Right cardiac atrium (tissue), 5 donors: Measurements from ENCODE around the gene NR3C2. TPM values are rescaled to one million over a fixed set of nuclear protein-coding genes. Genes with fewer than 3 reads are reported as not detected.

ENCODE experiments used
- ATAC-seq, 2 donors: fragments of 200-7000 bp; cut with Tn5 transposase; one replicate each; pipeline versions ENCODE4 v1.8.0 to v1.9.1; 2020; ENCODE audit warnings: moderate library complexity in 2 of 2, mild to moderate bottlenecking in 1 of 2
- DNase-seq, 3 donors: peaks; one replicate each; pipeline ENCODE4 v3.0.0-alpha.2; 2020
- H3K27ac ChIP-seq: one replicate; pipeline ENCODE4 v1.5.1; 2013; ENCODE audit warnings: mild to moderate bottlenecking, low read length, control low read depth, moderate library complexity
- H3K27me3 ChIP-seq: one replicate; pipeline ENCODE4 v1.6.1; 2013; ENCODE audit not compliant: control insufficient read depth, insufficient read depth
- H3K4me1 ChIP-seq: one replicate; pipeline ENCODE4 v1.6.1; 2013; ENCODE audit warnings: low read length; ENCODE audit not compliant: control insufficient read depth, insufficient read depth
- H3K4me3 ChIP-seq: one replicate; pipeline ENCODE4 v1.5.1; 2013; ENCODE audit warnings: low read length, control low read depth
- H3K9me3 ChIP-seq: one replicate; pipeline ENCODE4 v1.6.1; 2013; ENCODE audit warnings: low read length; ENCODE audit not compliant: control insufficient read depth
- WGBS: extraction: QIAGEN DNeasy Blood & Tissue Kit; methylation state at CpG from one replicate; pipeline ENCODE4 v1.1.7; 2013; 5-methylcytosine and 5-hydroxymethylcytosine counted together
- intact Hi-C, 4 donors: fragments of 100-400 bp; cut with DNase I; formaldehyde crosslinking; loops; one replicate each; pipeline versions ENCODE4 v1.11.0 to v1.14.0; 2022 to 2023
- polyA plus RNA-seq: library from polyadenylated mRNA; stranded (reverse); fragments of 200-250 nt; gene quantifications from one replicate; pipeline ENCODE4 v1.2.3, GENCODE V29; 2013
- total RNA-seq, 4 donors: library from RNA; stranded (reverse); fragmentation: NEBNext Ultra II Directional; extraction: Animal tissue kit (Norgen Biotek cat#: 25700); gene quantifications; one replicate each; pipeline ENCODE4 v1.2.1, GENCODE V29; 2021
- donor health status: healthy with polysubstance abuse.
- donor health status: DM: no; HTN: yes; CAD: no.
- donor health status: DM: no; HTN: no; CAD: no.
- donor health status: DM: no; HTN: yes; CAD: no; lungs with severe emphysema.
- donor health status: DM: yes; HTN: yes; CAD: no.

NR3C2 gene
- total and polyA plus RNA-seq, 5 donors: 5.9 to 27.9 (median 24.3) TPM

- WGBS: 96% methylated on average over 5 of the region's 5 CpGs
- no peak overlapping the region for H3K27ac ChIP-seq
- H3K4me1 ChIP-seq: peaks cover 3% of the 10 kb centered on the region
- intact Hi-C loops: no loop called here
- H3K4me3 ChIP-seq: no peak overlapping the region
- ATAC-seq (no peak), DNase-seq (no peak)
- no peaks in the 10 kb centered on the region for H3K27me3 ChIP-seq
- no peaks in the 10 kb centered on the region for H3K9me3 ChIP-seq
Observed at GRCh38 chr4:148265627-148266026, 176.6 kb downstream of the NR3C2 start.

GRCh38 chr4:148263802-148264201 lies 178.4 kb downstream of the NR3C2 start:
- WGBS: 89% methylated on average over 2 of the region's 2 CpGs
- ATAC-seq: no peak
- Histone ChIP-seq H3K4me3 (no peak overlapping the region), H3K27me3 (no peaks in the 10 kb centered on the region), H3K9me3 (no peaks in the 10 kb centered on the region), H3K27ac (no peak overlapping the region), H3K4me1 (peaks cover 3% of the 10 kb centered on the region)
- no peak for DNase-seq
- intact Hi-C loops: no loop called here

GRCh38 chr4:148263127-148263526 lies 179.1 kb downstream of the NR3C2 start:
- intact Hi-C loops: no loop called here
- no peaks in the 10 kb centered on the region for H3K9me3 ChIP-seq
- no peak overlapping the region for H3K4me3 ChIP-seq
- no peak overlapping the region for H3K27ac ChIP-seq
- no peaks in the 10 kb centered on the region for H3K27me3 ChIP-seq
- WGBS: 94% methylated on average over 4 of the region's 4 CpGs
- H3K4me1 ChIP-seq: peaks cover 3% of the 10 kb centered on the region
- ATAC-seq (no peak), DNase-seq (no peak)

GRCh38 chr4:148261848-148262247 lies 180.4 kb downstream of the NR3C2 start:
- Histone ChIP-seq H3K27me3 (no peaks in the 10 kb centered on the region), H3K4me1 (peaks cover 3% of the 10 kb centered on the region), H3K27ac (no peak overlapping the region), H3K4me3 (no peak overlapping the region), H3K9me3 (no peaks in the 10 kb centered on the region)
- 94% methylated on average over 4 of the region's 4 CpGs for WGBS
- intact Hi-C loops: no loop called here
- ATAC-seq (no peak), DNase-seq (no peak)

GRCh38 chr4:148259841-148260240 lies 182.4 kb downstream of the NR3C2 start:
- Histone ChIP-seq H3K27ac (no peak overlapping the region), H3K27me3 (no peaks in the 10 kb centered on the region)
- intact Hi-C loops: no loop called here

GRCh38 chr4:148258535-148258934 lies 183.7 kb downstream of the NR3C2 start:
- Histone ChIP-seq H3K4me1 (peaks cover 9% of the 10 kb centered on the region), H3K4me3 (no peak overlapping the region), H3K27ac (no peak overlapping the region), H3K27me3 (no peaks in the 10 kb centered on the region), H3K9me3 (no peaks in the 10 kb centered on the region)
- ATAC-seq (no peak), DNase-seq (no peak)
- intact Hi-C loops: no loop called here
- 91% methylated on average over 7 of the region's 7 CpGs for WGBS

More at GRCh38 chr4:148259841-148260240, 182.4 kb downstream of the NR3C2 start:
- WGBS: 95% methylated on average over 3 of the region's 3 CpGs
- DNase-seq: no peak
- Histone ChIP-seq H3K4me1 (peaks cover 4% of the 10 kb centered on the region), H3K4me3 (no peak overlapping the region), H3K9me3 (no peaks in the 10 kb centered on the region)
- ATAC-seq: no peak

- DNase-seq (no peak), ATAC-seq (no peak)
- intact Hi-C loops: no loop called here
- Histone ChIP-seq H3K27ac (no peak overlapping the region), H3K27me3 (no peaks in the 10 kb centered on the region), H3K9me3 (no peaks in the 10 kb centered on the region), H3K4me1 (peaks cover 10% of the 10 kb centered on the region), H3K4me3 (no peak overlapping the region)
- 69% methylated on average over 1 of the region's 1 CpG for WGBS
Observed at GRCh38 chr4:148255344-148255720, 186.9 kb downstream of the NR3C2 start.

GRCh38 chr4:148254621-148255343 lies 187.4 kb downstream of the NR3C2 start:
- ATAC-seq: no peak
- WGBS: 95% methylated on average over 1 of the region's 1 CpG
- intact Hi-C loops: no loop called here
- no peak for DNase-seq
- H3K4me1 ChIP-seq: peaks cover 10% of the 10 kb centered on the region
- no peak overlapping the region for H3K4me3 ChIP-seq
- no peaks in the 10 kb centered on the region for H3K27me3 ChIP-seq
- H3K9me3 ChIP-seq: no peaks in the 10 kb centered on the region
- H3K27ac ChIP-seq: no peak overlapping the region

- Histone ChIP-seq H3K27me3 (no peaks in the 10 kb centered on the region), H3K4me3 (no peak overlapping the region), H3K27ac (no peak overlapping the region), H3K9me3 (no peaks in the 10 kb centered on the region), H3K4me1 (peaks cover 10% of the 10 kb centered on the region)
- WGBS: 68% methylated on average over 4 of the region's 4 CpGs
- no peak for ATAC-seq
- intact Hi-C loops: no loop called here
- no peak for DNase-seq
Observed at GRCh38 chr4:148253768-148254167, 188.4 kb downstream of the NR3C2 start.

- no peaks in the 10 kb centered on the region for H3K27me3 ChIP-seq
- H3K27ac ChIP-seq: no peak overlapping the region
- no peak overlapping the region for H3K4me3 ChIP-seq
- intact Hi-C loops: no loop called here
- peaks cover 8% of the 10 kb centered on the region for H3K4me1 ChIP-seq
- ATAC-seq (no peak), DNase-seq (no peak)
- H3K9me3 ChIP-seq: no peaks in the 10 kb centered on the region
- WGBS: 81% methylated on average over 4 of the region's 4 CpGs
Observed at GRCh38 chr4:148248824-148249223, 193.4 kb downstream of the NR3C2 start.

- H3K4me1 ChIP-seq: peaks cover 4% of the 10 kb centered on the region
Observed at GRCh38 chr4:148245015-148245414, 197.2 kb downstream of the NR3C2 start.

GRCh38 chr4:148243837-148244236 lies 198.4 kb downstream of the NR3C2 start:
- DNase-seq (no peak), ATAC-seq (no peak)
- no peaks in the 10 kb centered on the region for H3K9me3 ChIP-seq
- no peak overlapping the region for H3K27ac ChIP-seq
- H3K27me3 ChIP-seq: no peaks in the 10 kb centered on the region
- no peak overlapping the region for H3K4me3 ChIP-seq
- H3K4me1 ChIP-seq: peaks cover 8% of the 10 kb centered on the region
- WGBS: 81% methylated on average over 6 of the region's 6 CpGs
- intact Hi-C loops: no loop called here

More at GRCh38 chr4:148245015-148245414, 197.2 kb downstream of the NR3C2 start:
- no peaks in the 10 kb centered on the region for H3K9me3 ChIP-seq
- 79% methylated on average over 3 of the region's 3 CpGs for WGBS
- intact Hi-C loops: no loop called here
- no peak overlapping the region for H3K27ac ChIP-seq
- ATAC-seq (no peak), DNase-seq (no peak)
- H3K27me3 ChIP-seq: no peaks in the 10 kb centered on the region
- H3K4me3 ChIP-seq: no peak overlapping the region
